ENCODE data around the gene FHOD1. TPM values are rescaled to one million over a fixed set of nuclear protein-coding genes. Genes with fewer than 3 reads are reported as not detected.

FHOD1 gene
- total and polyA plus RNA-seq, 2 of the 13 experiments (the other 11 are each of a cell fraction or from before 2014, with no cell fraction given): 20.0 to 20.8 TPM

DNA sequence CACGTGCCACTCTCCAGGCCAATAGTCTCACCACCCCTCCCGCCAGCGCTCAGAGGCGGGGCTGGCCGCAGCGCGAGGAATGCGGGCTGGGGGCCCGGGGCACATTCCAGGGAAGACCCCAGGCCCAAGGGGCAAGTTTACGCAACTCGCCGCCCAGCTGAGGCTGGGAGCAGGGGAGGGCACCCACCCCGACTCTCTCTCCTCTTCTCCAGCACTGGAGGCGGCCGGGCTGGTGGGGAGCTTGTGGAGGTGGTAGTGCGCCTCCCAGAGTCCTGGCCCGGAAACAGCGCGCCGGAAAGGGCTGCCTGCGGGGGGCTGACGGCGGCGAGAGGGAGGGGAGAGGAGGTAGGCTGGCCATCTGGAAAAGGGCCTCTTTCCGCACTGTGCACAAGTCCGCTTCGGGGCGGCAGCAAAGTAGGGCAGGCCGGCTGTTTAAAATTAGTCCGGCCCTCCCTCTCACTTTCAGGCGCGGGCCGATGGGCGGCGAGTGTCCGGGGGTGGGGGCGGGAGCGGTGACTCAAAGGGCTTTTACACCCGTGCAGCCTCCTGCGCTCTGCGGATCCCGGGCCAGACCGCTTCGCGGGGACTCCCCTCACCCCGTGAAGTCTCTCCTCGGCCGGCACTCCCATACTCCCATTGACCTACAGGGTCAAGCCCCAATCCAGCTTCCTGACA lies 1.1 kb downstream of the FHOD1 start (continued):
- TF ChIP-seq, protein P1, sequence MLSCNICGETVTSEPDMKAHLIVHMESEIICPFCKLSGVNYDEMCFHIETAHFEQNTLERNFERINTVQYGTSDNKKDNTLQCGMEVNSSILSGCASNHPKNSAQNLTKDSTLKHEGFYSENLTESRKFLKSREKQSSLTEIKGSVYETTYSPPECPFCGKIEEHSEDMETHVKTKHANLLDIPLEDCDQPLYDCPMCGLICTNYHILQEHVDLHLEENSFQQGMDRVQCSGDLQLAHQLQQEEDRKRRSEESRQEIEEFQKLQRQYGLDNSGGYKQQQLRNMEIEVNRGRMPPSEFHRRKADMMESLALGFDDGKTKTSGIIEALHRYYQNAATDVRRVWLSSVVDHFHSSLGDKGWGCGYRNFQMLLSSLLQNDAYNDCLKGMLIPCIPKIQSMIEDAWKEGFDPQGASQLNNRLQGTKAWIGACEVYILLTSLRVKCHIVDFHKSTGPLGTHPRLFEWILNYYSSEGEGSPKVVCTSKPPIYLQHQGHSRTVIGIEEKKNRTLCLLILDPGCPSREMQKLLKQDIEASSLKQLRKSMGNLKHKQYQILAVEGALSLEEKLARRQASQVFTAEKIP (CRISPR knock-in tag; IDR thresholded peaks at IDR 0.05; ENCODE audit: borderline replicate concordance): no peak
- peak; percentile 98 for TF ChIP-seq ZNF788 (CRISPR knock-in tag; IDR thresholded peaks at IDR 0.05; ENCODE audit: borderline replicate concordance)
- TF ChIP-seq NFE2L1 (CRISPR knock-in tag; IDR thresholded peaks at IDR 0.05; ENCODE audit: borderline replicate concordance): no peak
- 0 out of 2 replicates have a peak, but pooled peaks have one; percentile 35 for TF ChIP-seq SMAD9 (CRISPR knock-in tag; IDR thresholded peaks at IDR 0.05)
- TF ChIP-seq FIP1L1 (IDR thresholded peaks at IDR 0.05; ENCODE audit: borderline replicate concordance, insufficient read depth, low read depth, low read length): 0 out of 2 replicates have a peak, but pooled peaks have one; percentile 62
- TF ChIP-seq SALL2 (CRISPR knock-in tag; IDR thresholded peaks at IDR 0.05): peak; percentile 89
- TF ChIP-seq ZNF549 (CRISPR knock-in tag; IDR thresholded peaks at IDR 0.05): no peak
- TF ChIP-seq ZNF124 (CRISPR knock-in tag; IDR thresholded peaks at IDR 0.05): peak; percentile 94
- TF ChIP-seq MAFF (IDR thresholded peaks at IDR 0.05; ENCODE audit: low read depth, low read length): no peak
- TF ChIP-seq, protein P2, sequence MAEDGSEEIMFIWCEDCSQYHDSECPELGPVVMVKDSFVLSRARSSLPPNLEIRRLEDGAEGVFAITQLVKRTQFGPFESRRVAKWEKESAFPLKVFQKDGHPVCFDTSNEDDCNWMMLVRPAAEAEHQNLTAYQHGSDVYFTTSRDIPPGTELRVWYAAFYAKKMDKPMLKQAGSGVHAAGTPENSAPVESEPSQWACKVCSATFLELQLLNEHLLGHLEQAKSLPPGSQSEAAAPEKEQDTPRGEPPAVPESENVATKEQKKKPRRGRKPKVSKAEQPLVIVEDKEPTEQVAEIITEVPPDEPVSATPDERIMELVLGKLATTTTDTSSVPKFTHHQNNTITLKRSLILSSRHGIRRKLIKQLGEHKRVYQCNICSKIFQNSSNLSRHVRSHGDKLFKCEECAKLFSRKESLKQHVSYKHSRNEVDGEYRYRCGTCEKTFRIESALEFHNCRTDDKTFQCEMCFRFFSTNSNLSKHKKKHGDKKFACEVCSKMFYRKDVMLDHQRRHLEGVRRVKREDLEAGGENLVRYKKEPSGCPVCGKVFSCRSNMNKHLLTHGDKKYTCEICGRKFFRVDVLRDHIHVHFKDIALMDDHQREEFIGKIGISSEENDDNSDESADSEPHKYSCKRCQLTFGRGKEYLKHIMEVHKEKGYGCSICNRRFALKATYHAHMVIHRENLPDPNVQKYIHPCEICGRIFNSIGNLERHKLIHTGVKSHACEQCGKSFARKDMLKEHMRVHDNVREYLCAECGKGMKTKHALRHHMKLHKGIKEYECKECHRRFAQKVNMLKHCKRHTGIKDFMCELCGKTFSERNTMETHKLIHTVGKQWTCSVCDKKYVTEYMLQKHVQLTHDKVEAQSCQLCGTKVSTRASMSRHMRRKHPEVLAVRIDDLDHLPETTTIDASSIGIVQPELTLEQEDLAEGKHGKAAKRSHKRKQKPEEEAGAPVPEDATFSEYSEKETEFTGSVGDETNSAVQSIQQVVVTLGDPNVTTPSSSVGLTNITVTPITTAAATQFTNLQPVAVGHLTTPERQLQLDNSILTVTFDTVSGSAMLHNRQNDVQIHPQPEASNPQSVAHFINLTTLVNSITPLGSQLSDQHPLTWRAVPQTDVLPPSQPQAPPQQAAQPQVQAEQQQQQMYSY (CRISPR knock-in tag; IDR thresholded peaks at IDR 0.05): no peak; the same call in 1 of the 2 replicates
- TF ChIP-seq ZNF136 (CRISPR knock-in tag; IDR thresholded peaks at IDR 0.05; ENCODE audit: low read depth): 0 out of 2 replicates have a peak, but pooled peaks have one; percentile 29
- TF ChIP-seq, protein P3, sequence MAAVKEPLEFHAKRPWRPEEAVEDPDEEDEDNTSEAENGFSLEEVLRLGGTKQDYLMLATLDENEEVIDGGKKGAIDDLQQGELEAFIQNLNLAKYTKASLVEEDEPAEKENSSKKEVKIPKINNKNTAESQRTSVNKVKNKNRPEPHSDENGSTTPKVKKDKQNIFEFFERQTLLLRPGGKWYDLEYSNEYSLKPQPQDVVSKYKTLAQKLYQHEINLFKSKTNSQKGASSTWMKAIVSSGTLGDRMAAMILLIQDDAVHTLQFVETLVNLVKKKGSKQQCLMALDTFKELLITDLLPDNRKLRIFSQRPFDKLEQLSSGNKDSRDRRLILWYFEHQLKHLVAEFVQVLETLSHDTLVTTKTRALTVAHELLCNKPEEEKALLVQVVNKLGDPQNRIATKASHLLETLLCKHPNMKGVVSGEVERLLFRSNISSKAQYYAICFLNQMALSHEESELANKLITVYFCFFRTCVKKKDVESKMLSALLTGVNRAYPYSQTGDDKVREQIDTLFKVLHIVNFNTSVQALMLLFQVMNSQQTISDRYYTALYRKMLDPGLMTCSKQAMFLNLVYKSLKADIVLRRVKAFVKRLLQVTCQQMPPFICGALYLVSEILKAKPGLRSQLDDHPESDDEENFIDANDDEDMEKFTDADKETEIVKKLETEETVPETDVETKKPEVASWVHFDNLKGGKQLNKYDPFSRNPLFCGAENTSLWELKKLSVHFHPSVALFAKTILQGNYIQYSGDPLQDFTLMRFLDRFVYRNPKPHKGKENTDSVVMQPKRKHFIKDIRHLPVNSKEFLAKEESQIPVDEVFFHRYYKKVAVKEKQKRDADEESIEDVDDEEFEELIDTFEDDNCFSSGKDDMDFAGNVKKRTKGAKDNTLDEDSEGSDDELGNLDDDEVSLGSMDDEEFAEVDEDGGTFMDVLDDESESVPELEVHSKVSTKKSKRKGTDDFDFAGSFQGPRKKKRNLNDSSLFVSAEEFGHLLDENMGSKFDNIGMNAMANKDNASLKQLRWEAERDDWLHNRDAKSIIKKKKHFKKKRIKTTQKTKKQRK (IDR thresholded peaks at IDR 0.05; ENCODE audit: low read length): no peak
- TF ChIP-seq, protein P4, sequence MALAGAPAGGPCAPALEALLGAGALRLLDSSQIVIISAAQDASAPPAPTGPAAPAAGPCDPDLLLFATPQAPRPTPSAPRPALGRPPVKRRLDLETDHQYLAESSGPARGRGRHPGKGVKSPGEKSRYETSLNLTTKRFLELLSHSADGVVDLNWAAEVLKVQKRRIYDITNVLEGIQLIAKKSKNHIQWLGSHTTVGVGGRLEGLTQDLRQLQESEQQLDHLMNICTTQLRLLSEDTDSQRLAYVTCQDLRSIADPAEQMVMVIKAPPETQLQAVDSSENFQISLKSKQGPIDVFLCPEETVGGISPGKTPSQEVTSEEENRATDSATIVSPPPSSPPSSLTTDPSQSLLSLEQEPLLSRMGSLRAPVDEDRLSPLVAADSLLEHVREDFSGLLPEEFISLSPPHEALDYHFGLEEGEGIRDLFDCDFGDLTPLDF (CRISPR knock-in tag; IDR thresholded peaks at IDR 0.05): peak; percentile 78; the same call in 1 of the 2 replicates
- TF ChIP-seq TCF12 (IDR thresholded peaks at IDR 0.05): no peak
- peak; percentile 50 for TF ChIP-seq TCF12 (CRISPR knock-in tag; IDR thresholded peaks at IDR 0.05)
- TF ChIP-seq ZNF326 (CRISPR knock-in tag; IDR thresholded peaks at IDR 0.05; ENCODE audit: borderline replicate concordance): no peak; the same call in 1 of the 2 replicates
- no peak for TF ChIP-seq RORA (CRISPR knock-in tag; IDR thresholded peaks at IDR 0.05)
- TF ChIP-seq ONECUT2 (CRISPR knock-in tag; IDR thresholded peaks at IDR 0.05): peak; percentile 51; the same call in 1 of the 2 replicates
